Cortex of kidney (tissue), 1 donor: ENCODE measurements around the gene TNFAIP8.

Experiments
- DNase-seq: peaks from one replicate; lab custom pipeline; 2025; lab: John Stamatoyannopoulos, UW

Gene TNFAIP8

GRCh38 chr5:119355685-119356611, at the start of gene TNFAIP8:
TSS of gene TNFAIP8 (plus strand) at chr5:119356019. CDS start at chr5:119356091, 72 bp downstream.
- no peak for DNase-seq

- no peak for DNase-seq
Measured at GRCh38 chr5:119307170-119307569, 48.6 kb upstream of the TNFAIP8 start.

- DNase-seq = no peak
Measured at GRCh38 chr5:119309326-119309725, 46.5 kb upstream of the TNFAIP8 start.

- no peak for DNase-seq
Measured at GRCh38 chr5:119311688-119312087, 44.1 kb upstream of the TNFAIP8 start.

- no peak for DNase-seq
Measured at GRCh38 chr5:119312403-119312802, 43.4 kb upstream of the TNFAIP8 start.

- DNase-seq = no peak
Measured at GRCh38 chr5:119313197-119313596, 42.6 kb upstream of the TNFAIP8 start.

- no peak for DNase-seq
Measured at GRCh38 chr5:119313658-119314605, 41.9 kb upstream of the TNFAIP8 start.

- DNase-seq = no peak
Measured at GRCh38 chr5:119315516-119315949, 40.3 kb upstream of the TNFAIP8 start.

- no peak for DNase-seq
Measured at GRCh38 chr5:119316086-119316485, 39.7 kb upstream of the TNFAIP8 start.

- DNase-seq = no peak
Measured at GRCh38 chr5:119316906-119317305, 38.9 kb upstream of the TNFAIP8 start.

- no peak for DNase-seq
Measured at GRCh38 chr5:119318256-119318894, 37.4 kb upstream of the TNFAIP8 start.

- no peak for DNase-seq
Measured at GRCh38 chr5:119319401-119319800, 36.4 kb upstream of the TNFAIP8 start.

- no peak for DNase-seq
Measured at GRCh38 chr5:119319890-119320289, 35.9 kb upstream of the TNFAIP8 start.

- no peak for DNase-seq
Measured at GRCh38 chr5:119321569-119322311, 34.1 kb upstream of the TNFAIP8 start.

GRCh38 chr5:119322312-119322947, 33.4 kb upstream of the TNFAIP8 start:
- no peak for DNase-seq

GRCh38 chr5:119322948-119323537, 32.8 kb upstream of the TNFAIP8 start:
- no peak for DNase-seq

- no peak for DNase-seq
Measured at GRCh38 chr5:119323601-119324000, 32.2 kb upstream of the TNFAIP8 start.

GRCh38 chr5:119324842-119325241, 31.0 kb upstream of the TNFAIP8 start:
- no peak for DNase-seq

GRCh38 chr5:119327018-119327417, 28.8 kb upstream of the TNFAIP8 start:
- DNase-seq = no peak
